A549 (cell line): Measurements from ENCODE around the gene TRAPPC5. TPM values are rescaled to one million over a fixed set of nuclear protein-coding genes. Genes with fewer than 3 reads are reported as not detected.

ENCODE experiments used
- ATAC-seq, 2 experiments: fragments of 200-7000 bp in 1 of 2; fragments of >200 bp in 1 of 2; cut with Nextera tagmentation in 1 of 2; cut with Tn5 transposase in 1 of 2; 3 replicates each; pipeline versions ENCODE4 v1.8.0 to v1.9.1; 2018 to 2020; ENCODE audit warnings: mild to moderate bottlenecking in 1 of 2, moderate library complexity in 1 of 2
- CTCF ChIA-PET: fragments of 300-600 bp; sonication (Branson Sonifier 250); formaldehyde crosslinking; extraction: SDS; loops from one replicate; lab custom pipeline; 2021; ENCODE audit warnings: antibody characterized with exemption, inconsistent platforms; lab: Yijun Ruan, JAX
- POLR2A ChIA-PET: fragments of 350-600 bp; formaldehyde crosslinking; extraction: SDS; loops from one replicate; lab custom pipeline; 2021; ENCODE audit warnings: antibody characterized with exemption, inconsistent platforms; lab: Yijun Ruan, JAX
- DNase-seq, 2 experiments: peaks; one replicate each; pipeline versions ENCODE4 v3.0.0 to v3.0.0-alpha.2; 2011 to 2016; ENCODE audit warnings: low read depth in 1 of 2, low spot score in 1 of 2
- FAIRE-seq: peaks from 2 replicates; lab custom pipeline; 2011; peaks lifted over from hg19 to GRCh38; lab: Jason Lieb, UNC
- H3K27ac ChIP-seq, 2 experiments: fragments of >200 bp; sonication (Bioruptor Twin); formaldehyde crosslinking; 3 replicates each; pipeline ENCODE4 v1.5.1; 2016 to 2017
- H3K4me1 ChIP-seq: fragments of >200 bp; sonication (Bioruptor Twin); formaldehyde crosslinking; 3 replicates; pipeline ENCODE4 v1.6.1; 2016
- H3K4me2 ChIP-seq: fragments of >200 bp; sonication (Bioruptor Twin); formaldehyde crosslinking; 3 replicates; pipeline ENCODE4 v1.6.1; 2016
- H3K4me3 ChIP-seq: fragments of >200 bp; sonication (Bioruptor Twin); formaldehyde crosslinking; 3 replicates; pipeline ENCODE4 v1.5.1; 2016
- H3K9me3 ChIP-seq: fragments of >200 bp; sonication (Bioruptor Twin); formaldehyde crosslinking; 3 replicates; pipeline ENCODE4 v1.6.1; 2016
- CBX2 ChIP-seq: fragments of 200-600 bp; sonication (generic); IDR thresholded peaks from 2 replicates; pipeline ENCODE4 v1.6.1; 2016; ENCODE audit warnings: low read depth, mild to moderate bottlenecking, borderline replicate concordance
- CBX8 ChIP-seq: fragments of 200-600 bp; sonication (generic); IDR thresholded peaks from 2 replicates; pipeline ENCODE4 v1.6.1; 2016
- CEBPB ChIP-seq, 2 experiments: fragments of >200 bp in 1 of 2; sonication (Bioruptor Twin) in 1 of 2; formaldehyde crosslinking in 1 of 2; IDR thresholded peaks; 2 replicates each; pipeline ENCODE4 v1.6.1; 2012 to 2016
- FOSB ChIP-seq: fragments of 250-450 bp; sonication (Bioruptor Pico); IDR thresholded peaks from 2 replicates; pipeline ENCODE4 v1.5.0; 2020; ENCODE audit warnings: mild to moderate bottlenecking, moderate library complexity
- GATA3 ChIP-seq: IDR thresholded peaks from 2 replicates; pipeline ENCODE4 v1.6.1; 2012; ENCODE audit warnings: borderline replicate concordance
- HDAC2 ChIP-seq: fragments of 200-600 bp; sonication (generic); IDR thresholded peaks from 2 replicates; pipeline ENCODE4 v1.6.1; 2016
- HOXA7 ChIP-seq: fragments of 250-450 bp; sonication (Bioruptor Pico); IDR thresholded peaks from 2 replicates; pipeline ENCODE4 v1.5.0; 2020; ENCODE audit warnings: mild to moderate bottlenecking, moderate library complexity
- HOXB13 ChIP-seq: fragments of 250-450 bp; sonication (Bioruptor Pico); IDR thresholded peaks from 2 replicates; pipeline ENCODE4 v1.5.0; 2020; ENCODE audit warnings: low read depth, mild to moderate bottlenecking, moderate library complexity
- HOXB5 ChIP-seq: fragments of 250-450 bp; sonication (Bioruptor Pico); IDR thresholded peaks from 2 replicates; pipeline ENCODE4 v1.5.0; 2020; ENCODE audit warnings: mild to moderate bottlenecking, moderate library complexity
- JUN ChIP-seq, 2 experiments: fragments of >200 bp; sonication (Bioruptor Twin); formaldehyde crosslinking; IDR thresholded peaks; 2 replicates in 1 of 2; 3 replicates in 1 of 2; pipeline ENCODE4 v1.6.1; 2016 to 2017
- KDM1A ChIP-seq: fragments of 200-600 bp; sonication (generic); IDR thresholded peaks from 2 replicates; pipeline ENCODE4 v1.6.1; 2016; ENCODE audit warnings: low read depth, mild to moderate bottlenecking
- NFE2L2 ChIP-seq: fragments of 150-350 bp; conservative IDR thresholded peaks from 2 replicates; pipeline ENCODE4 v1.6.1; 2014; ENCODE audit warnings: low read length
- POLR2AphosphoS2 ChIP-seq: conservative IDR thresholded peaks from 2 replicates; pipeline ENCODE4 v1.6.1; 2012; ENCODE audit warnings: low read length, improper control_type of control experiment, inconsistent platforms
- RARB ChIP-seq: fragments of 250-450 bp; sonication (Bioruptor Pico); IDR thresholded peaks from 2 replicates; pipeline ENCODE4 v1.8.0; 2021; ENCODE audit warnings: mild to moderate bottlenecking, moderate library complexity
- RCOR1 ChIP-seq: fragments of 150-350 bp; IDR thresholded peaks from 2 replicates; pipeline ENCODE4 v1.6.1; 2014; ENCODE audit warnings: antibody characterized with exemption, low read length, low read depth
- SREBF2 ChIP-seq: fragments of 450-650 bp; IDR thresholded peaks from 2 replicates; pipeline ENCODE4 v1.6.1; 2014; ENCODE audit warnings: mild to moderate bottlenecking, moderate library complexity
- ZC3H11A ChIP-seq: fragments of 450-650 bp; IDR thresholded peaks from 2 replicates; pipeline ENCODE4 v1.6.1; 2014; ENCODE audit warnings: antibody characterized with exemption, mild to moderate bottlenecking
- ZFP36 ChIP-seq: fragments of 450-650 bp; IDR thresholded peaks from 2 replicates; pipeline ENCODE4 v1.6.1; 2014; ENCODE audit warnings: borderline replicate concordance; ENCODE audit not compliant: partially characterized antibody
- ZNF302 ChIP-seq: fragments of 250-450 bp; sonication (Bioruptor Pico); IDR thresholded peaks from 2 replicates; pipeline ENCODE4 v1.9.0; 2021; ENCODE audit warnings: inconsistent platforms, mild to moderate bottlenecking, moderate library complexity
- ZSCAN20 ChIP-seq: fragments of 250-450 bp; sonication (Bioruptor Pico); IDR thresholded peaks from 2 replicates; pipeline ENCODE4 v1.8.0; 2022; ENCODE audit warnings: mild to moderate bottlenecking, moderate library complexity
- WGBS: methylation state at CpG from one replicate; pipeline ENCODE4 v1.1.6; 2017; ENCODE audit errors: missing lambda C conversion rate; 5-methylcytosine and 5-hydroxymethylcytosine counted together
- polyA plus RNA-seq, 4 experiments: library from polyadenylated mRNA; depleted of rRNA in 3 of 4; stranded (reverse); fragments of >200 nt; fragmentation: RNase III in 1 of 4; extraction: RNeasy Plus Mini Kit Qiagen cat#74134 plus additional on column Dnase treatment in 1 of 4; gene quantifications; 2 replicates in 3 of 4; 3 replicates in 1 of 4; pipeline ENCODE4 v1.2.3, GENCODE V29; 2011 to 2017
- TF ChIP-seq, protein P1 (sequence below): fragments of 200-600 bp; sonication (generic); IDR thresholded peaks from 2 replicates; pipeline ENCODE4 v1.6.1; 2016; ENCODE audit warnings: antibody characterized with exemption, mild to moderate bottlenecking, moderate library complexity
- TF ChIP-seq, protein P2 (sequence below): fragments of >200 bp; sonication (Bioruptor Twin); formaldehyde crosslinking; IDR thresholded peaks from 3 replicates; pipeline ENCODE4 v1.5.1; 2016
- TF ChIP-seq, protein P3 (sequence below): fragments of 250-450 bp; sonication (Bioruptor Pico); IDR thresholded peaks from 2 replicates; pipeline ENCODE4 v1.5.0; 2021; ENCODE audit warnings: mild to moderate bottlenecking, moderate library complexity, borderline replicate concordance
- TF ChIP-seq, protein P4 (sequence below): fragments of 250-450 bp; sonication (Bioruptor Pico); IDR thresholded peaks from 2 replicates; pipeline ENCODE4 v1.5.0; 2020; ENCODE audit warnings: low read depth, mild to moderate bottlenecking, moderate library complexity
- TF ChIP-seq, protein P5 (sequence below): IDR thresholded peaks from 2 replicates; pipeline ENCODE4 v1.6.1; 2012

The TRAPPC5 gene
- polyA plus RNA-seq, 2 of the 4 experiments (the other 2 are of a cell fraction), result 31.6 to 59.8 TPM

DNA sequence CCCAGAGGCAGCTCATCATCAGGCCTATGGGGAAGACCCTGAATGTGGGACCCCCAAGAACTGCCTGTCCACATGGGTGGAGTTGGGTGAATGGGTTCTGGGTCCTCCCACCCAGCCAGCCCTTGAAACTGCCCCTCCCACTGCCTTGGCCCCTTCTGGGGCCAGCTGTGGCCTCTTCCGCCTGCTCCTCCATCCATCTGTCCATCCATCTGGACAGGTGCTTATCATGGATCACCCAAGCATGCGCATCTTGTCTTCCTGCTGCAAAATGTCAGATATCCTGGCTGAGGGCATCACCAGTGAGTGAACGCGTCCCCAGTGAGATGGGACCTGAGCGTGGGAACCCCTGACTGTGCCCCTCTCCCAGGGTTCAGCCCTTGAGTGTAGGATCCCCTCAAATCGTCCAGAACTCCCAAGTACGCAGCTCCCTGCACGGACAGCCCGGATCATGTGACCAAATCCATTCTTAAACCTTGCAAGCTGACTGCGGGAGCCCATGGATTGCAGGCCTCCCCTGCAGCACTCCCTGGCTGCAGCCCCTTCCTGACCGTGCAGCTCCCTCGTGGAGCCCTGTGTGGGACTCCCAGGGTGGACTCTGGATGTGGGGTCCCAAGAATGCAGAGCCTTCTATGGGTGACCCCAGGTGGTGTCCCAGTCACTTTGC is 41.7 kb upstream of the TRAPPC5 start:
- H3K27ac ChIP-seq, result no peak overlapping the region
- H3K4me2 ChIP-seq, result no peak overlapping the region
- no peak for FAIRE-seq
- no peaks in the 10 kb centered on the region for H3K9me3 ChIP-seq
- no peak for ATAC-seq
- POLR2A ChIA-PET, result no interaction called here
- TF ChIP-seq, protein P1, sequence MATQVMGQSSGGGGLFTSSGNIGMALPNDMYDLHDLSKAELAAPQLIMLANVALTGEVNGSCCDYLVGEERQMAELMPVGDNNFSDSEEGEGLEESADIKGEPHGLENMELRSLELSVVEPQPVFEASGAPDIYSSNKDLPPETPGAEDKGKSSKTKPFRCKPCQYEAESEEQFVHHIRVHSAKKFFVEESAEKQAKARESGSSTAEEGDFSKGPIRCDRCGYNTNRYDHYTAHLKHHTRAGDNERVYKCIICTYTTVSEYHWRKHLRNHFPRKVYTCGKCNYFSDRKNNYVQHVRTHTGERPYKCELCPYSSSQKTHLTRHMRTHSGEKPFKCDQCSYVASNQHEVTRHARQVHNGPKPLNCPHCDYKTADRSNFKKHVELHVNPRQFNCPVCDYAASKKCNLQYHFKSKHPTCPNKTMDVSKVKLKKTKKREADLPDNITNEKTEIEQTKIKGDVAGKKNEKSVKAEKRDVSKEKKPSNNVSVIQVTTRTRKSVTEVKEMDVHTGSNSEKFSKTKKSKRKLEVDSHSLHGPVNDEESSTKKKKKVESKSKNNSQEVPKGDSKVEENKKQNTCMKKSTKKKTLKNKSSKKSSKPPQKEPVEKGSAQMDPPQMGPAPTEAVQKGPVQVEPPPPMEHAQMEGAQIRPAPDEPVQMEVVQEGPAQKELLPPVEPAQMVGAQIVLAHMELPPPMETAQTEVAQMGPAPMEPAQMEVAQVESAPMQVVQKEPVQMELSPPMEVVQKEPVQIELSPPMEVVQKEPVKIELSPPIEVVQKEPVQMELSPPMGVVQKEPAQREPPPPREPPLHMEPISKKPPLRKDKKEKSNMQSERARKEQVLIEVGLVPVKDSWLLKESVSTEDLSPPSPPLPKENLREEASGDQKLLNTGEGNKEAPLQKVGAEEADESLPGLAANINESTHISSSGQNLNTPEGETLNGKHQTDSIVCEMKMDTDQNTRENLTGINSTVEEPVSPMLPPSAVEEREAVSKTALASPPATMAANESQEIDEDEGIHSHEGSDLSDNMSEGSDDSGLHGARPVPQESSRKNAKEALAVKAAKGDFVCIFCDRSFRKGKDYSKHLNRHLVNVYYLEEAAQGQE, result no peak
- TF ChIP-seq ZC3H11A (no peak), CBX8 (no peak), KDM1A (no peak), SREBF2 (no peak), FOSB (CRISPR knock-in tag) (no peak), HDAC2 (no peak), JUN (IDR thresholded peaks at IDR 0.05) (no peak), POLR2AphosphoS2 (no peak), ZFP36 (no peak), ZSCAN20 (no peak), HOXB5 (no peak), NFE2L2 (no peak), CEBPB (IDR thresholded peaks at IDR 0.05) (no peak)
- TF ChIP-seq, protein P2, sequence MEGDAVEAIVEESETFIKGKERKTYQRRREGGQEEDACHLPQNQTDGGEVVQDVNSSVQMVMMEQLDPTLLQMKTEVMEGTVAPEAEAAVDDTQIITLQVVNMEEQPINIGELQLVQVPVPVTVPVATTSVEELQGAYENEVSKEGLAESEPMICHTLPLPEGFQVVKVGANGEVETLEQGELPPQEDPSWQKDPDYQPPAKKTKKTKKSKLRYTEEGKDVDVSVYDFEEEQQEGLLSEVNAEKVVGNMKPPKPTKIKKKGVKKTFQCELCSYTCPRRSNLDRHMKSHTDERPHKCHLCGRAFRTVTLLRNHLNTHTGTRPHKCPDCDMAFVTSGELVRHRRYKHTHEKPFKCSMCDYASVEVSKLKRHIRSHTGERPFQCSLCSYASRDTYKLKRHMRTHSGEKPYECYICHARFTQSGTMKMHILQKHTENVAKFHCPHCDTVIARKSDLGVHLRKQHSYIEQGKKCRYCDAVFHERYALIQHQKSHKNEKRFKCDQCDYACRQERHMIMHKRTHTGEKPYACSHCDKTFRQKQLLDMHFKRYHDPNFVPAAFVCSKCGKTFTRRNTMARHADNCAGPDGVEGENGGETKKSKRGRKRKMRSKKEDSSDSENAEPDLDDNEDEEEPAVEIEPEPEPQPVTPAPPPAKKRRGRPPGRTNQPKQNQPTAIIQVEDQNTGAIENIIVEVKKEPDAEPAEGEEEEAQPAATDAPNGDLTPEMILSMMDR, result no peak
- TF ChIP-seq, protein P3, sequence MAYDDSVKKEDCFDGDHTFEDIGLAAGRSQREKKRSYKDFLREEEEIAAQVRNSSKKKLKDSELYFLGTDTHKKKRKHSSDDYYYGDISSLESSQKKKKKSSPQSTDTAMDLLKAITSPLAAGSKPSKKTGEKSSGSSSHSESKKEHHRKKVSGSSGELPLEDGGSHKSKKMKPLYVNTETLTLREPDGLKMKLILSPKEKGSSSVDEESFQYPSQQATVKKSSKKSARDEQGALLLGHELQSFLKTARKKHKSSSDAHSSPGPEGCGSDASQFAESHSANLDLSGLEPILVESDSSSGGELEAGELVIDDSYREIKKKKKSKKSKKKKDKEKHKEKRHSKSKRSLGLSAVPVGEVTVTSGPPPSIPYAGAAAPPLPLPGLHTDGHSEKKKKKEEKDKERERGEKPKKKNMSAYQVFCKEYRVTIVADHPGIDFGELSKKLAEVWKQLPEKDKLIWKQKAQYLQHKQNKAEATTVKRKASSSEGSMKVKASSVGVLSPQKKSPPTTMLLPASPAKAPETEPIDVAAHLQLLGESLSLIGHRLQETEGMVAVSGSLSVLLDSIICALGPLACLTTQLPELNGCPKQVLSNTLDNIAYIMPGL (CRISPR knock-in tag), result no peak
- TF ChIP-seq, protein P4, sequence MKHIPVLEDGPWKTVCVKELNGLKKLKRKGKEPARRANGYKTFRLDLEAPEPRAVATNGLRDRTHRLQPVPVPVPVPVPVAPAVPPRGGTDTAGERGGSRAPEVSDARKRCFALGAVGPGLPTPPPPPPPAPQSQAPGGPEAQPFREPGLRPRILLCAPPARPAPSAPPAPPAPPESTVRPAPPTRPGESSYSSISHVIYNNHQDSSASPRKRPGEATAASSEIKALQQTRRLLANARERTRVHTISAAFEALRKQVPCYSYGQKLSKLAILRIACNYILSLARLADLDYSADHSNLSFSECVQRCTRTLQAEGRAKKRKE, result no peak
- WGBS, result 94% methylated on average over 9 of the region's 12 CpGs
- CTCF ChIA-PET, result interaction anchor here (0.6 to 1.5 kb wide), 4 partner anchors 13 to 500 kb away, joined by 3 to 7 read pairs (median 4); no protein-coding TSS in a partner anchor
- DNase-seq, result no peak
- no peak overlapping the region for H3K4me3 ChIP-seq
- H3K4me1 ChIP-seq, result no peaks in the 10 kb centered on the region

DNA sequence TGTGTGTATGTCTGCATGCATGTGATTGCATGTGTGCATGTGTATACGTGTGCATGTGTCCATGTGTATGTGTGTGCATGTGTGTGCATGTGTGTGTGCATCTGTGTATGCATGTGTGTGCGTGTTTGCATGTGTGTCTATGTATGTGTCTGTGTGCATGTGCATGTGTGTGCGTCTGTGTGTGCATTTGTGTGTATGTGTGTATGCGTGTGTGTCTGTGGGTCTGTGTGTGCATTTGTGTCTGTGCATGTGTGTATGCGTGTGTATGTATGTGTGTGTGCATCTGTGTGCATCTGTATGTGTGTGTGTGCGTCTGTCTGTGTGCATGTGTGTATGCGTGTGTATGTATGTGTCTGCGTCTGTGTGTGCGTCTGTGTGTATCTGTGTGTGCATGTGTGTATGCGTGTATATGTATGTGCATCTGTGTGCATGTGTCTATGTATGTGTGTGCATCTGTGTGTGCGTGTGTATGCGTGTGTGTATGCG is 40.7 kb upstream of the TRAPPC5 start:
- ATAC-seq (no peak), DNase-seq (no peak), FAIRE-seq (no peak)
- ChIA-PET CTCF (no interaction called here), POLR2A (no interaction called here)
- 88% methylated on average over 13 of the region's 13 CpGs for WGBS
- no peak overlapping the region for H3K27ac ChIP-seq
- H3K4me1 ChIP-seq, result no peaks in the 10 kb centered on the region
- H3K4me3 ChIP-seq, result no peak overlapping the region
- no peaks in the 10 kb centered on the region for H3K9me3 ChIP-seq
- no peak overlapping the region for H3K4me2 ChIP-seq
- TF ChIP-seq, protein P5, sequence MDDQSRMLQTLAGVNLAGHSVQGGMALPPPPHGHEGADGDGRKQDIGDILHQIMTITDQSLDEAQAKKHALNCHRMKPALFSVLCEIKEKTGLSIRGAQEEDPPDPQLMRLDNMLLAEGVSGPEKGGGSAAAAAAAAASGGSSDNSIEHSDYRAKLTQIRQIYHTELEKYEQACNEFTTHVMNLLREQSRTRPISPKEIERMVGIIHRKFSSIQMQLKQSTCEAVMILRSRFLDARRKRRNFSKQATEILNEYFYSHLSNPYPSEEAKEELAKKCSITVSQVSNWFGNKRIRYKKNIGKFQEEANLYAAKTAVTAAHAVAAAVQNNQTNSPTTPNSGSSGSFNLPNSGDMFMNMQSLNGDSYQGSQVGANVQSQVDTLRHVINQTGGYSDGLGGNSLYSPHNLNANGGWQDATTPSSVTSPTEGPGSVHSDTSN, result no peak
- TF ChIP-seq CBX2 (no peak), KDM1A (no peak), HOXB13 (CRISPR knock-in tag) (no peak), ZNF302 (no peak), HOXA7 (CRISPR knock-in tag) (no peak), RARB (CRISPR knock-in tag) (no peak), GATA3 (no peak), RCOR1 (no peak)
- TF ChIP-seq, protein P3 (CRISPR knock-in tag), result no peak
